Renal cortical epithelial cell (primary cell): ENCODE results near the gene ERLEC1. TPM values are rescaled to one million over a fixed set of nuclear protein-coding genes. Genes with fewer than 3 reads are reported as not detected.
"Not testable (repeated sequence)": the region's sequence is repeated elsewhere in the genome, so short reads cannot be mapped to it uniquely, and the experiment has no call there.

ENCODE experiments used
- DNase-seq: peaks from one replicate; pipeline ENCODE4 v3.0.0-alpha.2; 2011; ENCODE audit warnings: low read depth
- total RNA-seq: library from RNA; depleted of rRNA; stranded (reverse); fragments of >200 nt; gene quantifications from 2 replicates; pipeline ENCODE4 v1.2.3, GENCODE V29; 2014

The ERLEC1 gene
- total RNA-seq, 1 donor from 2014 or later: 97.9 TPM

DNA sequence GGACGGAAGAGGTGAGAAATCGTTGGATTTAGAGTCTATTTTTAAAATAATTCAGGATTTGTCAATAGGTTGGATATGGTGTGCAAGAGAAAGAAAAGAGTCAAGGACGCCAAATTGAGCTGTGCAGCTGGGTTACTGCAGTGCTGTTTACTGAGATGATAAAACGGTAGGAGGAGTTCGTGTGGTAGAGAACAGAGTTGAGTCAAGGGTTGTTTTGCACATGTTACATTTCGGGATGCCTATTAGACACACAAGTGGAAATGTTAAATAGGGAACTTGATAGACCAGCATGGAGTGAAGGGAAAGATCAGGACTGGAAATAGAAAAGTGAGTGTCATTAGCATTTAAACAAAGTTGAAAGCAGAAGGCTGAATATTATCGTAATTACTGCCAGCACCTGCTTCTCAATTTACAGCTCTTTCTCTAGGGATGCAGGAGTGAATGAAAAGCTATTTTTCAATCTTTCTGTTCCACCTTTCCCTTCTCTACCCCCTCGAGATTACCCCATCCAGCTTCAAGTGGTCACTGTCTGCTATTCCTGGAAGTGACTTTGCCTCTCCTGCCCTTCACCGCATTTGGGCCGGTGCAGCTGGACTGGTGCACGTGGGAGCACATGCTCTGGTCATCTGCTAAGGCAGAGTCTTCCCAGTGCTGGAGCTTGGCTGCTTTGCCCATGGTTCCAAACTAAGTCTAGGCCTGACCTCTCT lies 42.6 kb downstream of the ERLEC1 start:
- no peak for DNase-seq

DNA sequence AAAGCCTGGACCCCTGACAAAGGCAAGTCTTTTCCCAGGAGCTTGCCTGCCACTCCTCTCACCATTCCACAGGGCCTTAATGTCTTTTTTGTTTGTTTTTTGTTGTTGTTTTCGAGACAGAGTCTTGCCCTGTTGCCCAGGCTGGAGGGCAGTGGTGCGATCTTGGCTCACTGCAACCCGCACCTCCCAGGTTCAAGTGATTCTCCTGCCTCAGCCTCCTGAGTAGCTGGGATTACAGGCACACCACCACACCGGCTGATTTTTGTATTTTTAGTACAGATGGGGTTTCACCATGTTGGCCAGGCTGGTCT lies 43.1 kb downstream of the ERLEC1 start:
- DNase-seq: not testable (repeated sequence)

GRCh38 chr2:53840580-53840979 lies 53.7 kb downstream of the ERLEC1 start:
- DNase-seq: no peak

DNA sequence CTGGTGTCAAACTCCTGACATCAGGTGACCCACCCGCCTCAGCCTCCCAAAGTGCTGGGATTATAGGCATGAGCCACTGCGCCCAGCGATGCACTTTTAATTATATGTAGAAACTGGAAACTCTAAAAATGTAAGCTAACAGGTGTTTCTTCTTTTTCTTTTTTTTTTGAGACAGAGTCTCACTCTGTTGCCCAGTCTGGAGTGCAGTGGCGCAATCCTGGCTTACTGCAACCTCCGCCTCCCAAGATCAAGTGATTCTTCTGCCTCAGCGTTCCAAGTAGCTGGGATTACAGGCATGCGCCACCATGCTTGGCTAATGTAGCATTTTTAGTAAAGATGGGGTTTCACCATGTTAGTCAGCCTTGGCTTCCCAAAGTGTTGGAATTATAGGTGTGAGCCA lies 54.8 kb downstream of the ERLEC1 start:
- DNase-seq: not testable (repeated sequence)

DNA sequence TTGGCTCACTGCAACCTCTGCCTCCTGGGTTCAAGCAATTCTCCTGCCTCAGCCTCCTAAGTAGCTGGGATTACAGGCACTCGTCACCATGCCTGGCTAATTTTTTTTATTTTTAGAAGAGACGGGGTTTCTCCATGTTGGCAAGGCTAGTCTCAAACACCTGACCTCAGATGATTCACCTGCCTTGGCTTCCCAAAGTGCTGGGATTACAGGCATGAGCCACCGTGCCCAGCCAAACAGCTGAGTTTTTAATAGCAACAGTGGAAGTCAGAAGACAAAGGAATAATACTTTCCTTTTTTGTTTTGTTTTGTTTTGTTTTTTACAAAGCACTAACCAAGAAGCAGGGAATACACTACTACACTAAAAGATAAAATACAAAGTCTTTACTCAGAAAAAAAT lies 56.0 kb downstream of the ERLEC1 start:
- no peak for DNase-seq

DNA sequence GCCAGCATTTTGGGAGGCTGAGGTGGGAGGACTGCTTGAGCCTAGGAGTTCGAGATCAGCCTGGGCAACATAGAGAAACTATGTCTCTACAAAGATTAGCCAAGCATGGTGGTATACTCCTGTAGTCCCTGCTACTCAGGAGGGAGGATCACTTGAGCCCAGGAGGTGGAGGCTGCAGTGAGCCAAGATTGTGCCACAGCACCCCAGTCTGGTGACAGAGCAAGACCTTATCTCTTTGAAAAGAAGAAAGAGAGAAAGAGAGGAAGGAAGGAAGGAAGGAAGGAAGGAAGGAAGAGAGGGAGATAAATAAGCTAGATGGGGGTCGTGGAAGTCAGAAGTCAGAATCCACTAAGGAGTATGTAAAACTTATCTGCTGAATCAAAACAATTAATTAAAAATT lies 56.8 kb downstream of the ERLEC1 start:
- no peak for DNase-seq

GRCh38 chr2:53848062-53848461 lies 61.2 kb downstream of the ERLEC1 start:
- no peak for DNase-seq

DNA sequence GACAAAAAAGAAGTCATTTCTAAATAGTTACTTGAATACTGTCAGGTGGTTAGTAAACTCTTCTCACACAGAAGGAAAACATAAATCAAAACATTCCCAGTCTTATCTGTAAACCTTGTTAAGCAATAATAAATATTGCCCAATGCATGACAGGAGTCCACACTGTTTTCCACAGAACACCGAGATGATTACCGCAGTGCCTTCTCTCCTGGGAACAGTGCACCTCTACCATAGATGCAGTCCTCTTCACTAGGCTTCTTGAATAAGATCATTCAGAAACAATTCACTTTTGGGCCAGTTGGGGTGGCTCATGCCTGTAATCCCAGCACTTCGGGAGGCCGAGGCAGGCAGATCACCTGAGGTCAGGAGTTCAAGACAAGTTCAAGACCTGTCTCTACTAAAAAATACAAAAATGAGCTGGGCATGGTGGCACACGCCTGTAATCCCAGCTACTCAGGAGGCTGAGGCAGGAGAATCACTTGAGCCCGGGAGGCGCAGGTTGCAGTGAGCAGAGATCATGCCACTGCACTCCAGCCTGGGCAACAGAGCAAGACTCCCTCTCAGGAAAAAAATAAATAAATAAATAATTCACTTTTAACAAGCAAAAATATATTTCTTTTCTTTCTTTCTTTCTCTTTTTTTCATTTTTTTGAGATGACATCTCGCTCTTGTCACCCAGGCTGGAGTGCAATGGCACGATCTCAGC lies 64.4 kb downstream of the ERLEC1 start:
- not testable (repeated sequence) for DNase-seq

- DNase-seq: no peak
These were observed 65.7 kb downstream of the ERLEC1 start for GRCh38 chr2:53852532-53852931.

- no peak for DNase-seq
These were observed 67.8 kb downstream of the ERLEC1 start for GRCh38 chr2:53854678-53855077.

- DNase-seq: no peak
These were observed 69.4 kb downstream of the ERLEC1 start for GRCh38 chr2:53856272-53856671.

- DNase-seq: no peak
These were observed 72.7 kb downstream of the ERLEC1 start, which contains the start of gene GPR75 for GRCh38 chr2:53859206-53860181. Gene GPR75 (minus strand): TSS chr2:53859967. CDS start chr2:53854756, 5,211 bp downstream.

DNA sequence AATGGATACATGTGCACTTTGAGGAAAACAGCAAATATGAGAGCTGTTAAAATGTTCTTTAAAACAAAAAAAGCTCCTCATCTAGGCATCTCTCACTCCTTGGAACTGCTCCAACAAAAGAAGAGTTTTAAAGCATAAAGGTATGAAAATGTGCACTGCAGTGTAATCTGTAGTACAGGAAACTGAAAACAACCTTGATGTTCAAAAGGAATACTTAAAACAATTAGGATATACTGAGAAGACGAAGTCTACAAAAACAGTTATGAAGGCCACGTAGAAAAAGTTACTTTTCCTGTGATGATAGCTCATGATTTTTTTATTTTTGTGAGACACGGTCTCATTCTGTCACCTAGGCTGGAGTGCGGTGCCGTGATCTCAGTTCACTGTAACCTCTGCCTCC lies 75.0 kb downstream of the ERLEC1 start:
- DNase-seq: no peak

DNA sequence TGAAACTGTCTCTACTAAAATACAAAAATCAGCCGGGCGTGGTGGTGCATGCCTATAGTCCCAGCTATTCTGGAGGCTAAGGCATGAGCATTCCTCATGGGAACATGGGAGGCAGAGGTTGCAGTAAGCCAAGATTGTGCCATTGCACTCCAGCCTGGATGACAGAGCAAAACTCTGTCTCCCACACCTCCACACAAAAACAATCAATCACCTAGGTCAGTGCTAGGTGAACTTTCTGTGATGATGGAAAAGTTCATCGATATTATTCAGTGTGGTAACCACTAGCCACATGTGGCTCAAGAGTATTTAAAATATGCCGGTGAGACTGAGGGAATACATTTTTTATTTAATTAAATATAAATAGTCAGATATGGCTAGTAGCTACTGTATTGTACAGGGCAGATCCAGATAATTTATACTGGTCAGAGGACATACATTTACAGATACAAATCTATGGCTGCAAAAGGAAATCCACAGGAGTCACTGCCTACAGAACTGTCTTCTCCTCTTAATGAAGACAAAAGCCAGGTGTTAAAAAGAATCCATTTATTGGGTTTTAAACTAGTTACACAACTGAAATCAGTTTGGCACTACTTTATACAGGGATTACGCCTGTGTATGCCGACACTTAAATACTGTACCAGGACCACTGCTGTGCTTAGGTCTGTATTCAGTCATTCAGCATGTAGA lies 76.8 kb downstream of the ERLEC1 start:
- no peak for DNase-seq

- DNase-seq: no peak
These were observed 78.4 kb downstream of the ERLEC1 start for GRCh38 chr2:53865264-53865663.

- no peak for DNase-seq
These were observed 79.1 kb downstream of the ERLEC1 start for GRCh38 chr2:53865962-53866361.

GRCh38 chr2:53867169-53867568 lies 80.3 kb downstream of the ERLEC1 start:
- DNase-seq: no peak

DNA sequence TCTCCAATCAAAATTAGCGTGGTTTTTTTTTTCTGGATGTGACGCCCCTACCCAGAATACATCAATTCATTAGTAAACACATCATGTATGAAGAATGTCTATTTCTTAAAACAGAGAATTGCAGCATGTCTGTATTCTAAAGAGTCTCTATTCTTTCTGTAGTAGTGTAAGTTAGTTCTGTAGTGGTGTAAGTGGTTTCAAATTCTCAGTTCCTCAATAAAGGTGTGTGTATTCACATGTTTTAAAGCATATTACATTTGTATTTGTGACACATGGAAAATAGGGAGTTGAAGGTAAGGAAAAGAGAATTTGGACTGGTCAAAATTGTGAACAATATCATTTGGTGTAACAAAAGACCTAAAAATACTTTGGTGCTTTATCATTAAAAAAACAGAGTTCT lies 80.9 kb downstream of the ERLEC1 start:
- no peak for DNase-seq
